Measurements from ENCODE around the gene GPR141. TPM values are rescaled to one million over a fixed set of nuclear protein-coding genes. Genes with fewer than 3 reads are reported as not detected.

GPR141 gene
- not detected for total RNA-seq

GRCh38 chr7:37683246-37684120, at the start of gene GPR141:
Gene GPR141, plus strand, starts transcription at chr7:37683766. Its CDS starts 56,628 bp downstream, at chr7:37740394.
- no peaks in the 10 kb centered on the region for H3K9me3 Mint-ChIP-seq
- ChIA-PET CTCF (interaction anchor here (0.5 kb wide), 1 partner anchor 1600 kb away, joined by 3 read pairs; no protein-coding TSS in a partner anchor), POLR2A (no interaction called here)
- no peak for DNase-seq
- no peak within 1 kb of the TSS for H3K27ac Mint-ChIP-seq
- peaks cover 15% of the 10 kb centered on the region for H3K27me3 Mint-ChIP-seq
- H3K4me3 Mint-ChIP-seq, result no peak within 1 kb of the TSS
- peaks cover 3% of the 10 kb centered on the region for H3K4me1 Mint-ChIP-seq
- H3K36me3 Mint-ChIP-seq (ENCODE audit: low read depth), result no peaks in the 10 kb centered on the region

- Mint-ChIP-seq H3K4me3 (no peak overlapping the region), H3K27ac (no peak overlapping the region), H3K36me3 (ENCODE audit: low read depth) (no peaks in the 10 kb centered on the region), H3K9me3 (peaks cover 5% of the 10 kb centered on the region), H3K27me3 (peaks cover 13% of the 10 kb centered on the region), H3K4me1 (no peaks in the 10 kb centered on the region)
- ChIA-PET CTCF (no interaction called here), POLR2A (no interaction called here)
- DNase-seq, result no peak
Measured at GRCh38 chr7:37635346-37635745, 48.2 kb upstream of the GPR141 start.

GRCh38 chr7:37642028-37642540, 41.5 kb upstream of the GPR141 start:
- Mint-ChIP-seq H3K36me3 (ENCODE audit: low read depth) (no peaks in the 10 kb centered on the region), H3K27me3 (peaks cover 7% of the 10 kb centered on the region), H3K27ac (no peak overlapping the region), H3K9me3 (peaks cover 2% of the 10 kb centered on the region), H3K4me3 (no peak overlapping the region), H3K4me1 (no peaks in the 10 kb centered on the region)
- no peak for DNase-seq
- ChIA-PET CTCF (no interaction called here), POLR2A (no interaction called here)

- Mint-ChIP-seq H3K27me3 (peaks cover 5% of the 10 kb centered on the region), H3K9me3 (no peaks in the 10 kb centered on the region), H3K27ac (no peak overlapping the region), H3K4me3 (no peak overlapping the region), H3K4me1 (no peaks in the 10 kb centered on the region), H3K36me3 (ENCODE audit: low read depth) (no peaks in the 10 kb centered on the region)
- no peak for DNase-seq
- CTCF ChIA-PET, result no interaction called here
- POLR2A ChIA-PET, result no interaction called here
Measured at GRCh38 chr7:37643876-37644275, 39.7 kb upstream of the GPR141 start.

GRCh38 chr7:37645282-37646050, 38.1 kb upstream of the GPR141 start:
- H3K4me3 Mint-ChIP-seq, result no peak overlapping the region
- H3K4me1 Mint-ChIP-seq, result no peaks in the 10 kb centered on the region
- ChIA-PET POLR2A (no interaction called here), CTCF (no interaction called here)
- no peaks in the 10 kb centered on the region for H3K36me3 Mint-ChIP-seq (ENCODE audit: low read depth)
- H3K9me3 Mint-ChIP-seq, result no peaks in the 10 kb centered on the region
- no peak for DNase-seq
- peaks cover 2% of the 10 kb centered on the region for H3K27me3 Mint-ChIP-seq
- H3K27ac Mint-ChIP-seq, result no peak overlapping the region

- no peak overlapping the region for H3K4me3 Mint-ChIP-seq
- CTCF ChIA-PET, result no interaction called here
- no peaks in the 10 kb centered on the region for H3K9me3 Mint-ChIP-seq
- peaks cover 8% of the 10 kb centered on the region for H3K27me3 Mint-ChIP-seq
- no peaks in the 10 kb centered on the region for H3K36me3 Mint-ChIP-seq (ENCODE audit: low read depth)
- no peak for DNase-seq
- peaks cover 8% of the 10 kb centered on the region for H3K4me1 Mint-ChIP-seq
- POLR2A ChIA-PET, result no interaction called here
- H3K27ac Mint-ChIP-seq, result no peak overlapping the region
Measured at GRCh38 chr7:37656913-37657530, 26.5 kb upstream of the GPR141 start.

- Mint-ChIP-seq H3K27ac (no peak overlapping the region), H3K4me3 (no peak overlapping the region), H3K27me3 (peaks cover 11% of the 10 kb centered on the region), H3K4me1 (peaks cover 8% of the 10 kb centered on the region), H3K36me3 (ENCODE audit: low read depth) (no peaks in the 10 kb centered on the region), H3K9me3 (no peaks in the 10 kb centered on the region)
- ChIA-PET POLR2A (no interaction called here), CTCF (no interaction called here)
- no peak for DNase-seq
Measured at GRCh38 chr7:37657816-37658215, 25.8 kb upstream of the GPR141 start.

- CTCF ChIA-PET, result no interaction called here
- Mint-ChIP-seq H3K9me3 (no peaks in the 10 kb centered on the region), H3K27me3 (peaks cover 15% of the 10 kb centered on the region), H3K4me1 (peaks cover 8% of the 10 kb centered on the region), H3K27ac (no peak overlapping the region), H3K36me3 (ENCODE audit: low read depth) (no peaks in the 10 kb centered on the region), H3K4me3 (no peak overlapping the region)
- DNase-seq, result no peak
- POLR2A ChIA-PET, result no interaction called here
Measured at GRCh38 chr7:37659971-37660565, 23.5 kb upstream of the GPR141 start.

GRCh38 chr7:37660614-37661013, 23.0 kb upstream of the GPR141 start:
- no peaks in the 10 kb centered on the region for H3K36me3 Mint-ChIP-seq (ENCODE audit: low read depth)
- no peak overlapping the region for H3K4me3 Mint-ChIP-seq
- no peak overlapping the region for H3K27ac Mint-ChIP-seq
- ChIA-PET CTCF (no interaction called here), POLR2A (no interaction called here)
- no peaks in the 10 kb centered on the region for H3K9me3 Mint-ChIP-seq
- peaks cover 16% of the 10 kb centered on the region for H3K27me3 Mint-ChIP-seq
- DNase-seq, result no peak
- peaks cover 8% of the 10 kb centered on the region for H3K4me1 Mint-ChIP-seq

- ChIA-PET POLR2A (no interaction called here), CTCF (no interaction called here)
- H3K27ac Mint-ChIP-seq, result no peak overlapping the region
- H3K27me3 Mint-ChIP-seq, result peaks cover 12% of the 10 kb centered on the region
- no peaks in the 10 kb centered on the region for H3K36me3 Mint-ChIP-seq (ENCODE audit: low read depth)
- DNase-seq, result no peak
- H3K9me3 Mint-ChIP-seq, result no peaks in the 10 kb centered on the region
- no peaks in the 10 kb centered on the region for H3K4me1 Mint-ChIP-seq
- no peak overlapping the region for H3K4me3 Mint-ChIP-seq
Measured at GRCh38 chr7:37663693-37664092, 19.9 kb upstream of the GPR141 start.

GRCh38 chr7:37665352-37666022, 18.1 kb upstream of the GPR141 start:
- POLR2A ChIA-PET, result no interaction called here

GRCh38 chr7:37666026-37666799, 17.4 kb upstream of the GPR141 start:
- Mint-ChIP-seq H3K27me3 (peaks cover 13% of the 10 kb centered on the region), H3K36me3 (ENCODE audit: low read depth) (no peaks in the 10 kb centered on the region), H3K4me3 (no peak overlapping the region), H3K4me1 (no peaks in the 10 kb centered on the region), H3K27ac (no peak overlapping the region), H3K9me3 (no peaks in the 10 kb centered on the region)
- ChIA-PET POLR2A (no interaction called here), CTCF (no interaction called here)
- no peak for DNase-seq

More at GRCh38 chr7:37665352-37666022, 18.1 kb upstream of the GPR141 start:
- H3K4me1 Mint-ChIP-seq, result no peaks in the 10 kb centered on the region
- no peak overlapping the region for H3K4me3 Mint-ChIP-seq
- DNase-seq, result no peak
- CTCF ChIA-PET, result no interaction called here
- H3K27ac Mint-ChIP-seq, result no peak overlapping the region
- peaks cover 15% of the 10 kb centered on the region for H3K27me3 Mint-ChIP-seq
- no peaks in the 10 kb centered on the region for H3K9me3 Mint-ChIP-seq
- no peaks in the 10 kb centered on the region for H3K36me3 Mint-ChIP-seq (ENCODE audit: low read depth)

All from activated CD4-positive, alpha-beta memory T cell treated with anti-CD3 and anti-CD28 coated beads, Interleukin-2, amount 10 ng/mL, durations not matched to agents 7 days and 5 days (primary cell).